ENCODE measurements around the gene ARHGAP45. TPM values are rescaled to one million over a fixed set of nuclear protein-coding genes. Genes with fewer than 3 reads are reported as not detected.

The ARHGAP45 gene
- total RNA-seq, 1 donor from 2014 or later: 4.5 TPM

DNA sequence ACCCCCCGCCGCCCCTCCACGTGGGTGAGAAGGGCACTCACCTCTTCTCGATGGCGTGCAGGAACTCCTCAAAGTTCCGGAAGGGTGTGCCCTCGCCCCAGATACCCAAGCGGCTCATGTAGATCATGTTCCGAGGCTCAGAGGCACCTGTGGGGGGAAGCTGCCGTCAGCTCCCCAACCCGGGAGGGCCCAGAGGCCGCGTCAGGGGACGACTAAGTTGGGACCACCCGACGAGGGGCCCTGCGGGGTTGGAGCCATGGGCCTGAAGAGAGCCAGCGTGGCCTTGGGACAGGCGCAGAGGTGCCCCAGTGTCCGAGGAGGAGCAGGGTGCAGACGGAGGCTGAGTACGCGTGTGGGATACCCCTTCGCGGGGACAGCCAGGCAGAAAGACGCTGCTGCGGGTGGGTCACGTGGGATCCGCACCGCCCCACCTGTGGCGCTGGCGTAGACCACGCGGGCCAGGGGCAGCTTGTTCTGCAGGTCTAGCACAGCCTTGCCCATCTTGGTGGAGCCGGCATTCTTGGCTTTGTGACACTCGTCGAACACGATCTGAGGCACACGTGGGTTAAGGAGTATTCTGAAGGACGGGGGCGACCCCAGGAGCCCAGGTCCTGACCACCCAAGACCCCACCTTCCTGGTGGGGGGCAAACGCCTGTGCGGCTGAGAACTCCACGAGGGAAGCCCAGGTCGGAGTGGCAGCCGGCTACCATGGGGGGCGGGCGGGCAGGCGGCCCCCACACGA, 52.7 kb downstream of the ARHGAP45 start:
- no peaks in the 10 kb centered on the region for H3K9me3 Mint-ChIP-seq
- no peaks in the 10 kb centered on the region for H3K27me3 Mint-ChIP-seq
- H3K27ac Mint-ChIP-seq: no peak overlapping the region
- H3K4me3 Mint-ChIP-seq: no peak overlapping the region
- TF ChIP-seq, protein P1, sequence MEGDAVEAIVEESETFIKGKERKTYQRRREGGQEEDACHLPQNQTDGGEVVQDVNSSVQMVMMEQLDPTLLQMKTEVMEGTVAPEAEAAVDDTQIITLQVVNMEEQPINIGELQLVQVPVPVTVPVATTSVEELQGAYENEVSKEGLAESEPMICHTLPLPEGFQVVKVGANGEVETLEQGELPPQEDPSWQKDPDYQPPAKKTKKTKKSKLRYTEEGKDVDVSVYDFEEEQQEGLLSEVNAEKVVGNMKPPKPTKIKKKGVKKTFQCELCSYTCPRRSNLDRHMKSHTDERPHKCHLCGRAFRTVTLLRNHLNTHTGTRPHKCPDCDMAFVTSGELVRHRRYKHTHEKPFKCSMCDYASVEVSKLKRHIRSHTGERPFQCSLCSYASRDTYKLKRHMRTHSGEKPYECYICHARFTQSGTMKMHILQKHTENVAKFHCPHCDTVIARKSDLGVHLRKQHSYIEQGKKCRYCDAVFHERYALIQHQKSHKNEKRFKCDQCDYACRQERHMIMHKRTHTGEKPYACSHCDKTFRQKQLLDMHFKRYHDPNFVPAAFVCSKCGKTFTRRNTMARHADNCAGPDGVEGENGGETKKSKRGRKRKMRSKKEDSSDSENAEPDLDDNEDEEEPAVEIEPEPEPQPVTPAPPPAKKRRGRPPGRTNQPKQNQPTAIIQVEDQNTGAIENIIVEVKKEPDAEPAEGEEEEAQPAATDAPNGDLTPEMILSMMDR (conservative IDR thresholded peaks at IDR 0.05): no peak
- no peak for DNase-seq (ENCODE audit: extremely low spot score, unreplicated experiment)
- peaks cover 4% of the 10 kb centered on the region for H3K36me3 Mint-ChIP-seq
- no peaks in the 10 kb centered on the region for H3K4me1 Mint-ChIP-seq (ENCODE audit: unreplicated experiment)

DNA sequence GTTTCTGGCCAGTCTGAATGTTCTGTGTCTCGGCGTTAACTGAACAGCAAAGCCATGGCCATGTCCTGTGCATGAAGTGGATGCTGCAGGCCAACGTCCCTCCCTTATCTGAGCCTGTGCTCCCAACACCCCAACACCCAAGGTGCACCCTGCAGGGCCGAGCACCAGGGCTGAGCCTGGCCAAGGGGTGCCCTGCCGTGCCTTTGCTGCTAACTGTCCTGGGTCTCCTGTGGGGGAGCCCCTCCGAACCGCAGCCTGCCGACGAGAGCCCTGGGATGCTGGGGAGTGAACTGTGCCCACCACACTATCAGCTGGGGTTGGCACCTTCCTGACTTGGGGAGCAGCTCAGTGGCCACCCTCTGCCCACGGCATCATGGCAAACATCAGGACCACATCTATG, 54.4 kb downstream of the ARHGAP45 start:
- no peak overlapping the region for H3K27ac Mint-ChIP-seq
- no peak for DNase-seq (ENCODE audit: extremely low spot score, unreplicated experiment)
- H3K4me3 Mint-ChIP-seq: no peak overlapping the region
- H3K27me3 Mint-ChIP-seq: no peaks in the 10 kb centered on the region
- no peaks in the 10 kb centered on the region for H3K4me1 Mint-ChIP-seq (ENCODE audit: unreplicated experiment)
- H3K36me3 Mint-ChIP-seq: peaks cover 4% of the 10 kb centered on the region
- TF ChIP-seq, protein P1 (conservative IDR thresholded peaks at IDR 0.05): no peak
- no peaks in the 10 kb centered on the region for H3K9me3 Mint-ChIP-seq

DNA sequence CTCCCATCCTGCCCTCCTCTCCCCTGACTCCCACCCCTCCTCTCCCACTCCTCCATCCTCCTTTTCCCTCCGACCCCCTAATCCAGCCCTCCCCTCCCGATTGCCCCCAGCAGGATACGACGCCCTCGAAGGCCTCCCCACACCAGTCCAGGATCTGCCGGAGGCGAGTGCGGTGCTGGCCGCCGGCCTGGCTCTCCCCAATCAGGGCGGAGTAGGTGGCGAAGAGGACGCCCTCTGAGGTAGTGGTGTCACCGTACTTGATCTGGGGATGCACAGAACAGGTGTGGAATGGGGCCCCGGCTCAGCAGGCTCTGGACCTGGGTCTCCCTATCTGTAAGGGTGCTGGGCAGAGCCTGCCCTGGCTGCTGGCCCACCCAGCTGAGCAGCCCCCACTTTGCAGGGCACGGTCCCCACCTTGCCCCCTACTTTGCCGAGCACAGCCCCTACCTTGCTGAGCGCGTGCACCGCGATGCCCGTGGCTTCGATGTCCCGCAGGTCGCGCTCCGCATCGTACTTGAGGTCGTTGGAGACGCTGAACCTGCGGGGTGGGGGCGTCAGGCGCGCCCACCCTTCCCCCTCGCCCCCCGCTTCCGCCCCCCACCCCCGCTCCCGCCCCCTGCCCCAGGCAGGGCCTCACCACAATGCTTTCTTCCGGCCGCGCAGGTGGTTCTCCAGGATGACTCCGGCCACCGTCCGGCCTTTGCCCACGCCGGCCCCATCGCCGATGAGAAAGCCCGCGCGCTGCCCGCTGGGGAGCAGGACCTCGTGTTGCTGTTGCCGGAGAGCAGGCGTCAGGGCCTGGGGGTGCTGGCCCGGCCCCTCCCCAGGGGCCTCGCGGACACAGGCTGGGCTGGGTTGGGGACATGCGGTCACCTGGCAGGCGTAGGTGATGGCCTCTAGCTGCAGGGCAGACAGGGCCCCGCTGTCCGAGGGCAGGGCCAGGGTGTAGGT, 55.3 kb downstream of the ARHGAP45 start:
- Mint-ChIP-seq H3K9me3 (no peaks in the 10 kb centered on the region), H3K4me1 (ENCODE audit: unreplicated experiment) (no peaks in the 10 kb centered on the region), H3K27me3 (no peaks in the 10 kb centered on the region), H3K27ac (no peak overlapping the region), H3K36me3 (peaks cover 4% of the 10 kb centered on the region), H3K4me3 (no peak overlapping the region)
- TF ChIP-seq, protein P1 (conservative IDR thresholded peaks at IDR 0.05): no peak
- no peak for DNase-seq (ENCODE audit: extremely low spot score, unreplicated experiment)

DNA sequence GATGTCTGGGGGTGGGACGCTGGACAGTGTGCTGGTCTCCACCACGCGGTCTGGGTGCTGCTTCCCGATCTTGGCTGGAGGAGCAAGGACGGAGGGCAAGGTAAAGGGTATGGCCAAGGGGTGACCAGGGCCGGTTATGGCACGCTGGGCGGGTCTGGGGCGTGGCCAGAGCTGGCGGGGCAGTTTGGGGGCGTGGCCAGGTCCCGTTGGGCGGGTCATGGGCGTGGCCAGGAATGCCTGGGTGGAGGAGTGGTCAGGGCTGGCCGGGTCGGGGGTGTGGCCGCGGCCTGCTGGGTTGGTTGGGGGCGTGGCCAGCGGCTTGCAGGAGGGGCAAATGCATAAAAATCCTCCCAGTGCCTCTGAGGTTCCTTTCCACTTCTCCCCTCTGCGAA, 56.0 kb downstream of the ARHGAP45 start:
- Mint-ChIP-seq H3K27ac (no peak overlapping the region), H3K4me3 (no peak overlapping the region), H3K9me3 (no peaks in the 10 kb centered on the region), H3K36me3 (peaks cover 4% of the 10 kb centered on the region), H3K27me3 (no peaks in the 10 kb centered on the region), H3K4me1 (ENCODE audit: unreplicated experiment) (no peaks in the 10 kb centered on the region)
- TF ChIP-seq, protein P1 (conservative IDR thresholded peaks at IDR 0.05): no peak
- no peak for DNase-seq (ENCODE audit: extremely low spot score, unreplicated experiment)

DNA sequence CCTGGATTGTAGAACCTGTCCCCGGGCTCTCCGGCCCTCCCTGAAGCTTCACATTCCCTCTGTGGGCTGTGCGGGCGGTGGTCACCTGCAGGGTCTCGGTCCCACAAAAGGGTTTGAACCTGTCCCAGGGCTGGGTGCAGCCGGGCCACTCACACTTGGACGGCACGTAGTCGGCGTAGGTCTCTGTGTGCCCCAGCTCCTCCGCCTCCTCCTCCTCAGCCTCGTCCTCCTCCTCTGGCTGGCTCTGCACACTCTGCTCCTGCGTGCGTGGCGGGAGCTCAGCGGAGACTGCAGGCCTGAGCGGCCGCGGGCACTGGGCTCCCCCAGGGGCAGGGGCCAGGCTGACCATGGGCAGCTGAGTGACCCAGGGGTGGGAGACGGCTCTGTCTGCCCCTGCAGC, 56.4 kb downstream of the ARHGAP45 start:
- no peaks in the 10 kb centered on the region for H3K4me1 Mint-ChIP-seq (ENCODE audit: unreplicated experiment)
- no peaks in the 10 kb centered on the region for H3K9me3 Mint-ChIP-seq
- H3K27me3 Mint-ChIP-seq: no peaks in the 10 kb centered on the region
- TF ChIP-seq, protein P1 (conservative IDR thresholded peaks at IDR 0.05): no peak
- peaks cover 4% of the 10 kb centered on the region for H3K36me3 Mint-ChIP-seq
- H3K27ac Mint-ChIP-seq: no peak overlapping the region
- H3K4me3 Mint-ChIP-seq: no peak overlapping the region
- DNase-seq (ENCODE audit: extremely low spot score, unreplicated experiment): no peak
